Chondrocyte (in vitro differentiated cells): ENCODE data around the gene IRX3. TPM values are rescaled to one million over a fixed set of nuclear protein-coding genes. Genes with fewer than 3 reads are reported as not detected.

Experiments
- DNase-seq: peaks from one replicate; pipeline ENCODE4 v3.0.0; 2021; ENCODE audit warnings: mixed read lengths, low spot score
- H3K27ac Mint-ChIP-seq: one replicate; pipeline ENCODE4 v1.8.0; 2021; ENCODE audit warnings: mild to moderate bottlenecking, moderate library complexity, mixed read lengths; ENCODE audit not compliant: unreplicated experiment
- H3K27me3 Mint-ChIP-seq: 2 replicates; pipeline ENCODE4 v1.8.0; 2021; ENCODE audit warnings: low read depth, mixed read lengths
- H3K36me3 Mint-ChIP-seq: 2 replicates; pipeline ENCODE4 v1.8.0; 2021; ENCODE audit warnings: low read depth, mixed read lengths
- H3K4me1 Mint-ChIP-seq: 2 replicates; pipeline ENCODE4 v1.8.0; 2021; ENCODE audit warnings: low read depth, mild to moderate bottlenecking, mixed read lengths
- H3K4me3 Mint-ChIP-seq: one replicate; pipeline ENCODE4 v1.8.0; 2021; ENCODE audit warnings: mild to moderate bottlenecking, moderate library complexity, mixed read lengths; ENCODE audit not compliant: unreplicated experiment
- H3K9me3 Mint-ChIP-seq: 2 replicates; pipeline ENCODE4 v1.8.0; 2021; ENCODE audit warnings: low read depth, mixed read lengths
- total RNA-seq: library from RNA; stranded (reverse); gene quantifications from 3 replicates; pipeline ENCODE4 v1.2.1, GENCODE V29; 2021
- TF ChIP-seq, protein P1 (sequence below): fragments of 200-600 bp; sonication (generic); IDR thresholded peaks from 2 replicates; pipeline ENCODE4 v1.5.0; 2021; ENCODE audit warnings: antibody characterized with exemption, mild to moderate bottlenecking, moderate library complexity

The IRX3 gene
- total RNA-seq, 1 donor from 2014 or later = 0.47 TPM

DNA sequence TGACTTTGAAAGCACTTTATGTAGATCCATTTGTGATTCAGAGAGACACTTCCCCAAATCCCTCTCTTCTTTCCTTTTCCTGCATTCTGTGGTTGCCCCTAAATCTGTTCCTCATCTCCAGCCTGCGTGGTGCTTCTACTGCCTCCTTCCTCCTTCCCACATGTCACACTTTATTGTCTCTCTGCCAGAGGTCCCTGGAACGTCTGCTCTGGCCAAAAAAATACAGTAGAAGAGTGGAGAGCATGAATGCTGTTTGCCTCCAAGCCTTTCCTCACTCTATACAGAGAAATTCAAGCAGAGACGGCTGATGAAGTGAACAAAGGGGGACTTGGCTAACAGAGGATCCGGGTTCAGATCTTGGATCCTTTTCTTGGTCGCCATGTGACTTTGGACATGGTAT lies 22.8 kb upstream of the IRX3 start:
- H3K36me3 Mint-ChIP-seq = no peaks in the 10 kb centered on the region
- no peak overlapping the region for H3K4me3 Mint-ChIP-seq
- H3K27me3 Mint-ChIP-seq = peaks cover 55% of the 10 kb centered on the region
- no peak for DNase-seq
- no peaks in the 10 kb centered on the region for H3K9me3 Mint-ChIP-seq
- TF ChIP-seq, protein P1, sequence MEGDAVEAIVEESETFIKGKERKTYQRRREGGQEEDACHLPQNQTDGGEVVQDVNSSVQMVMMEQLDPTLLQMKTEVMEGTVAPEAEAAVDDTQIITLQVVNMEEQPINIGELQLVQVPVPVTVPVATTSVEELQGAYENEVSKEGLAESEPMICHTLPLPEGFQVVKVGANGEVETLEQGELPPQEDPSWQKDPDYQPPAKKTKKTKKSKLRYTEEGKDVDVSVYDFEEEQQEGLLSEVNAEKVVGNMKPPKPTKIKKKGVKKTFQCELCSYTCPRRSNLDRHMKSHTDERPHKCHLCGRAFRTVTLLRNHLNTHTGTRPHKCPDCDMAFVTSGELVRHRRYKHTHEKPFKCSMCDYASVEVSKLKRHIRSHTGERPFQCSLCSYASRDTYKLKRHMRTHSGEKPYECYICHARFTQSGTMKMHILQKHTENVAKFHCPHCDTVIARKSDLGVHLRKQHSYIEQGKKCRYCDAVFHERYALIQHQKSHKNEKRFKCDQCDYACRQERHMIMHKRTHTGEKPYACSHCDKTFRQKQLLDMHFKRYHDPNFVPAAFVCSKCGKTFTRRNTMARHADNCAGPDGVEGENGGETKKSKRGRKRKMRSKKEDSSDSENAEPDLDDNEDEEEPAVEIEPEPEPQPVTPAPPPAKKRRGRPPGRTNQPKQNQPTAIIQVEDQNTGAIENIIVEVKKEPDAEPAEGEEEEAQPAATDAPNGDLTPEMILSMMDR = no peak
- no peaks in the 10 kb centered on the region for H3K4me1 Mint-ChIP-seq
- no peak overlapping the region for H3K27ac Mint-ChIP-seq

DNA sequence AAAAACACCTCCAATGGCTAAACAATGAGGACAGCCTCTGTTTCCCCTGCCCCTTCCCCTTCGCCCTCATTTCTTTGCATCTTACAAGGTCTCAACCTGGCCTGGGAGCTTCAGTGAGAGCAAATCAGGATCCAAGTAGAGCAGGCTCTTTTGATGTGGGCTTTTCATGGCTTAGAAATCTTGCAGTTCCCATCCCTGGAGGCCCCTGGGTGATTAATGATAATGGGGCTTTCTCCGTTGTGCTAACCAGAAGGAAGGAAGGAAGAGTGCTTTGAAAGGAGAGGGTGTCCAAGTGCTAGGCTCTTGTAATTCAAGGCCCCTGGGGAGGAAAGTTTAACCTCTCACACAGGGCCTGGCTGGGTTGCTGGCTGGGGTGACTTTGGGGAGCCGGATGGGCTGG lies 18.5 kb upstream of the IRX3 start:
- H3K4me3 Mint-ChIP-seq = no peak overlapping the region
- DNase-seq = no peak
- H3K36me3 Mint-ChIP-seq = no peaks in the 10 kb centered on the region
- peaks cover 3% of the 10 kb centered on the region for H3K9me3 Mint-ChIP-seq
- TF ChIP-seq, protein P1 = no peak
- no peak overlapping the region for H3K27ac Mint-ChIP-seq
- H3K4me1 Mint-ChIP-seq = no peaks in the 10 kb centered on the region
- H3K27me3 Mint-ChIP-seq = peaks cover 46% of the 10 kb centered on the region

DNA sequence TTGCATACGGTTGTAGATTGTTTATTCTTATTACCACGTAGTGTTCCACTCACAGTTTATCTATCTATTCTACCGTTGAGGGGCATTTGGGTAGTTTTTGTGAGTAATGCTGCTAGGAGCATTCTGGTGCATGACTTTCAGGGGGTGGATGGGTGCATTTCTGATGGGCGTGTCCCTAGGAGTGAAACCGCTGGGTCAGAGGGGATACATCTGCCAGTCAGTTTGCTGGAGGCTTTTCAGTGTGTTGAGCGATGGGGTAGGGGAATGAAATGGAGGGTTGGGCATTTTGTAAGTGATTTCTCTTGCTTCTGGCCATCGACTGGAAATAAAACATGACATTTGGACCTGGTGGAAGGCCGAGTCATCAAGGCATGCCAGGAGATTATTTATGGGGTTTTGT lies 17.0 kb upstream of the IRX3 start:
- no peak overlapping the region for H3K4me3 Mint-ChIP-seq
- peaks cover 44% of the 10 kb centered on the region for H3K27me3 Mint-ChIP-seq
- no peaks in the 10 kb centered on the region for H3K36me3 Mint-ChIP-seq
- DNase-seq = no peak
- TF ChIP-seq, protein P1 = no peak
- H3K4me1 Mint-ChIP-seq = no peaks in the 10 kb centered on the region
- no peak overlapping the region for H3K27ac Mint-ChIP-seq
- peaks cover 3% of the 10 kb centered on the region for H3K9me3 Mint-ChIP-seq

DNA sequence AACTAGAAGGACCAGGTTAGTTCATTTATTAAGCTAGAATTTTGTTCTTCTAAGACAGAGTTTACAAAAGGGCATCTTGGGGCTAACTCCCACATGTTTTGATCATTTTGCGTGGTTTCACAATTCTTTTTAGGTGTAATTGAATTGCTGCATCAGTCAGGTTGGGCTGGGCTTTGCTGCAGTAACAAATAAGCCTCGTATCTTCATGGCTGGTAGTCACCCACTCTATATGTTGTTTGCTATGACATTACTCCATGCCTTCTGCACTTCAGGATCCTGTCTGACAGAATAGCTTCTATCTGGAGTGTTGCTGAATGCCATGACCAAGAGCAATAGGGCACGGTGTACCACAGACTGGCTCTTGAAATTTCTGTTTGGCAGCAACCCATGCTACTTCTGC lies 10.6 kb upstream of the IRX3 start:
- no peak for DNase-seq
- Mint-ChIP-seq H3K9me3 (no peaks in the 10 kb centered on the region), H3K27ac (no peak overlapping the region), H3K36me3 (peaks cover 2% of the 10 kb centered on the region), H3K27me3 (peaks cover 42% of the 10 kb centered on the region), H3K4me3 (no peak overlapping the region), H3K4me1 (peaks cover under 1% of the 10 kb centered on the region)
- TF ChIP-seq, protein P1 = no peak

DNA sequence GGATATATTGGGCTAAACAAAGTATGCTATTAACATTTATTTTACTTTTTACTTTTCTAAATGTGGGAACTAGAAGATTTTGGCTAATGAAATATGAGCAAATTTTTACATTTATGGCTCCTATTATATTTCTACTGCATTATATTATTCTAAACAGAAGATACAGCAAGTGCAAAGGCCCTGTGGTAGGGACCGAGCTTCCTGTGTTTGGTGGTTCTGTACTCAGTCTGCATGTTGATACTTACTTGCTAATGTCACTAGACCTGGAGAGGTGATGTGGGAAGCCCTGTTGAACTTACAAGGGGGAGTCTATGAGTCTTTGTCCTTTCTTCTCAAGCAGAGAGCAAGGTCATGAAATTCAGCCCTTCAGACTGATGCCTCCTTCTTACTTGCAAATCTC lies 10.0 kb upstream of the IRX3 start:
- H3K27ac Mint-ChIP-seq = no peak overlapping the region
- TF ChIP-seq, protein P1 = no peak
- peaks cover 46% of the 10 kb centered on the region for H3K27me3 Mint-ChIP-seq
- peaks cover 3% of the 10 kb centered on the region for H3K4me1 Mint-ChIP-seq
- no peak overlapping the region for H3K4me3 Mint-ChIP-seq
- H3K36me3 Mint-ChIP-seq = peaks cover 2% of the 10 kb centered on the region
- no peak for DNase-seq
- no peaks in the 10 kb centered on the region for H3K9me3 Mint-ChIP-seq
